ENCODE data around the gene STOM.
"Not testable (repeated sequence)": the region's sequence is repeated elsewhere in the genome, so short reads cannot be mapped to it uniquely, and the experiment has no call there.

Gene STOM

DNA sequence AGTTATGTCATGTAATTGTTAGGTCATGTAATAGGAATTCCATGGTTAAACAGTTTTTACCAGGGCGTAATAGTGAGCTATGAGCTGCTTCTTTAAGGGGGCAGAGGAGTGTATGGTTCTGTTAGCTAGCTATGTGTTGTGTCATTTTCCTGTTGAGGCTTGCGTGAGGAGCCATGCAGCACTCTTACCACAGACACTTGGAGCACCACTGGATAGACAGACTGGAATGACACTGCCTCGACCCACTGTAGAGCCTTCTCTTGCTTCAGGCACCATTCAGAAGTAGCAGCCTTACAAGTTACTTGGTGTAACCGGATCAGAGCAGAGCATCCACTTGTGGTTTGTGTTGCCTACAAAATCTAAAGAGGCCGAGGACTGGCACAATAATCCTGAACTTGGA lies 28.3 kb upstream of the STOM start:
- no peak overlapping the region for H3K4me3 ChIP-seq (ENCODE audit: low read depth, low read length)
- no peak for DNase-seq (ENCODE audit: low read depth)
- TF ChIP-seq, protein P1, sequence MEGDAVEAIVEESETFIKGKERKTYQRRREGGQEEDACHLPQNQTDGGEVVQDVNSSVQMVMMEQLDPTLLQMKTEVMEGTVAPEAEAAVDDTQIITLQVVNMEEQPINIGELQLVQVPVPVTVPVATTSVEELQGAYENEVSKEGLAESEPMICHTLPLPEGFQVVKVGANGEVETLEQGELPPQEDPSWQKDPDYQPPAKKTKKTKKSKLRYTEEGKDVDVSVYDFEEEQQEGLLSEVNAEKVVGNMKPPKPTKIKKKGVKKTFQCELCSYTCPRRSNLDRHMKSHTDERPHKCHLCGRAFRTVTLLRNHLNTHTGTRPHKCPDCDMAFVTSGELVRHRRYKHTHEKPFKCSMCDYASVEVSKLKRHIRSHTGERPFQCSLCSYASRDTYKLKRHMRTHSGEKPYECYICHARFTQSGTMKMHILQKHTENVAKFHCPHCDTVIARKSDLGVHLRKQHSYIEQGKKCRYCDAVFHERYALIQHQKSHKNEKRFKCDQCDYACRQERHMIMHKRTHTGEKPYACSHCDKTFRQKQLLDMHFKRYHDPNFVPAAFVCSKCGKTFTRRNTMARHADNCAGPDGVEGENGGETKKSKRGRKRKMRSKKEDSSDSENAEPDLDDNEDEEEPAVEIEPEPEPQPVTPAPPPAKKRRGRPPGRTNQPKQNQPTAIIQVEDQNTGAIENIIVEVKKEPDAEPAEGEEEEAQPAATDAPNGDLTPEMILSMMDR (IDR thresholded peaks at IDR 0.05; ENCODE audit: control insufficient read depth, extremely low read depth, insufficient read depth) = no peak

DNA sequence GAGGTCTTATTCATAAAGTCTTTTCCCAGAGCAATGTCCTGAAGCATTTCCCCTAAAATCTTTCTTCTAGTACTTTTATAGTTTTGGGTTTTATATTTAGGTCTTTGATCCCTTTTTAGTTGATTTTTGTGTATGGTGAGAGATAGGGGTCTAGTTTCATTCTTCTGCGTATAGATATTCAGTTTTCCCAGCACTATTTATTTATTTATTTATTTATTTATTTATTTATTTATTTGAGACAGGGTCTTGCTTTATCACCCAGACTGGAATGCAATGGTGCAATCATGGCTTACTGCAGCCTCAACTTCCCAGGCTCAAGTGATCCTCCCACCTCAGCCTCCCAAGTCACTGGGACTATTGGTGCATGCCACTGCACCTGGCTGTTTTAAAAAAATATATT lies 27.2 kb upstream of the STOM start:
- not testable (repeated sequence) for DNase-seq (ENCODE audit: low read depth); H3K4me3 ChIP-seq (ENCODE audit: low read depth, low read length)

DNA sequence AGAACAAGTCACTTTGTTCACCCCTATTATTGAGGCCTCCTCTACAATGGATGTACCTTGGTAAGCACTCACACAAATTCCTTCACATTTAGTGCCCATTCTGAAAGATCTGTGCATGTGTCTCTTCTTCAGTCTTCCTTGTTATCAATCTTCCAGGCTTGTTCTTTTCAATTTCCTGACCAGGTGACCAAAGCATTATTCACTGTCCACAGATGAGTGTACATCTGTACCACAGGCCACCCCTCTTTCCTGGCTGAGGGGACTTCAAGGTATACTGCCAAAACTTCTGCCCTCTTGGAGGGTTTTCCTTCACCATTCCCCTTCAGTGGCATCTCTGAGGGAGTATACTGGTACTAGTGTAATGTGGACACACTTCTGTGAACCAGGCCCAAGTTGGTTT lies 25.5 kb upstream of the STOM start:
- H3K4me3 ChIP-seq (ENCODE audit: low read depth, low read length) = no peak overlapping the region
- TF ChIP-seq, protein P1 (IDR thresholded peaks at IDR 0.05; ENCODE audit: control insufficient read depth, extremely low read depth, insufficient read depth) = no peak
- no peak for DNase-seq (ENCODE audit: low read depth)

DNA sequence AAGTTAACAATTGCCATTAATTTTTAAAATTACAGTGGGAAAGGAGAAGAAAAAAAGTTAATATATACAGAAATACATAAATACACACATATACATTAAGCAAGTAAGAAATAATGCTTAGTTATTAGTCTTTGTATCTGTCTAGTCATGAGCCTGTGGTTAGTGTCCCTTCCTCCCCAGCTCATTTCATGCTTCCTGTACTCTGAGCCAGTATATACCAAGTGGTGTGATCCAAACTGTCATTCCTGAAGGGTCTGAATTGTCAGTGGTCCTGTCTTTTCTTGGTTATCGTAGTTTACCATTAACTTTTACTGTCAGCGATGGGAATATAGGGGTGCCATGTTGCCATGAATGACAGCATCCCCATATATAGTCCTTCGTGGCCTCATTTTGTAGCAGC lies 24.2 kb upstream of the STOM start:
- no peak overlapping the region for H3K4me3 ChIP-seq (ENCODE audit: low read depth, low read length)
- DNase-seq (ENCODE audit: low read depth) = no peak
- TF ChIP-seq, protein P1 (IDR thresholded peaks at IDR 0.05; ENCODE audit: control insufficient read depth, extremely low read depth, insufficient read depth) = no peak

DNA sequence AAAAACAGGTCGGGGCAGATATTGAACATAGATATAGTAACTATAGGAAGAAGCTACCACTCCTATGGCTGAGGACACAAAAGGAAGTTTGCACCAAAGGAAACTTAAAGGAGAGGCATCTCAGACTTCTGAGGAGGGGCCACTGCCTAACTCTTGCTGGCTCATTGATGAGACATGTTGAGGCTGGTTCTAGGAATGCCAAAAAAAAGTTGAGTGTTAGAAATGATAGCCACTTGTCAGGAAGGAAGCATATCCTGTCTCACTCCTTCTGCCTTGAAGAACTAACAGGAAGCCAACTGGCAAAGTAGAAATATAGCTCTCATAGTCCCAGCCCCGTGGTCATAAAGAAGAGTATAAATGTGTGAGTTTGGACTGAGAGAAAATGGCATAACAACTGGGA lies 23.3 kb upstream of the STOM start:
- H3K4me3 ChIP-seq (ENCODE audit: low read depth, low read length) = no peak overlapping the region
- TF ChIP-seq, protein P1 (IDR thresholded peaks at IDR 0.05; ENCODE audit: control insufficient read depth, extremely low read depth, insufficient read depth) = no peak
- no peak for DNase-seq (ENCODE audit: low read depth)

DNA sequence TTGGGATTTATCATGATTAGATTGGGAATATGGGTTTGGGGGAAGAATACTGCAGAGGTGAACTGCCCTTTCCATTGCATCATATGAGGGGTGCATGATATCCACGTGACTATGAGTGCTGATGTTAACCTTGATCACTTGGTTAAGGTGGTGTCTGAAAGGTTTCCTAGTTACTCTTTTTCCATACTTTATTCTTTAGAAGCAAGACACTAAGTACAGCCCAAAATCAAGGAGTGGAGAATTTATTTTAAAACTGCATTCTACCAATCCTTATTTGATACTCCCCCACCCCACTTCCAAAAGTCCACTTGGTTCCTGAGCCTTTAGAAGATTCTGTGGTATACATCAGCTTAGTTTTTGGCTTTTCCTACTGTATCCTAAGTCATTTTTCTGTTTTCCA lies 20.3 kb upstream of the STOM start:
- DNase-seq (ENCODE audit: low read depth) = no peak
- TF ChIP-seq, protein P1 (IDR thresholded peaks at IDR 0.05; ENCODE audit: control insufficient read depth, extremely low read depth, insufficient read depth) = no peak
- H3K4me3 ChIP-seq (ENCODE audit: low read depth, low read length) = no peak overlapping the region

DNA sequence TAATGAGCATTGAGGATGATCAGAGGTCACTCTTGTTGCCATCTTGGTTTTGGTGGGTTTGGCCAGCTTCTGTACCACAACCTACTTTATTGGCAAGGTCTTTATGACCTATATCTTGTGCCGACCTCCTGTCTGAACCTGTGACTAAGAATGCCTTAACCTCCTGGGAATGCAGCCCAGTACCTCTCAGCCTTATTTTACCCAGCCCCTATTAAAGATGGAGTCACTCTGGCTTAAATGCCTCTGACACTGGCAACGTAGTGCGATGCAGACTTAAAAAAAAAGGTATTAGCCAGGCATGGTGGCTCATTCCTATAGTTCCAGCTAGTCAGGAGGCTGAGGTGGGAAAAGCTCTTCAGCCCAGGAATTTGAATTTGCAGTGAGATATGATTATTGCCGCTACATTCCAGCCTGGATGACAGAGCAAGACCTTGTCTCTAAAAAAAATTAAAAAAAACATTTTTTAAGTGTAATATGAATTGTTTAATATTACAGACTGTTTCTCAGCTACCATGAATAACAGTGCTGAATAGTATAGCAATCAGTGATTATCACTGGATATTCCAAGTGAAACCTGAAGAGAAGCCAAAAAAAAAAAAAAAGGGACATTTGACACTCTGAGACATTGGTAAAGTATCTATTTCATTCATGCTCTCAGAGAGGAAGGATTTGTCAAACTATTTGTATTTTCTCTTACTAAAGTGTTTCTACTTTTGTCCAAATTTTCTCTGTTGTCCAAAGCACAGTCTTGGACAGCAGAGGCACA lies 18.3 kb upstream of the STOM start:
- H3K4me3 ChIP-seq (ENCODE audit: low read depth, low read length) = no peak overlapping the region
- TF ChIP-seq, protein P1 (IDR thresholded peaks at IDR 0.05; ENCODE audit: control insufficient read depth, extremely low read depth, insufficient read depth) = no peak
- DNase-seq (ENCODE audit: low read depth) = no peak

All from LNCaP clone FGC (cell line).